ENCODE measurements around the gene RPL13.

The RPL13 gene

DNA sequence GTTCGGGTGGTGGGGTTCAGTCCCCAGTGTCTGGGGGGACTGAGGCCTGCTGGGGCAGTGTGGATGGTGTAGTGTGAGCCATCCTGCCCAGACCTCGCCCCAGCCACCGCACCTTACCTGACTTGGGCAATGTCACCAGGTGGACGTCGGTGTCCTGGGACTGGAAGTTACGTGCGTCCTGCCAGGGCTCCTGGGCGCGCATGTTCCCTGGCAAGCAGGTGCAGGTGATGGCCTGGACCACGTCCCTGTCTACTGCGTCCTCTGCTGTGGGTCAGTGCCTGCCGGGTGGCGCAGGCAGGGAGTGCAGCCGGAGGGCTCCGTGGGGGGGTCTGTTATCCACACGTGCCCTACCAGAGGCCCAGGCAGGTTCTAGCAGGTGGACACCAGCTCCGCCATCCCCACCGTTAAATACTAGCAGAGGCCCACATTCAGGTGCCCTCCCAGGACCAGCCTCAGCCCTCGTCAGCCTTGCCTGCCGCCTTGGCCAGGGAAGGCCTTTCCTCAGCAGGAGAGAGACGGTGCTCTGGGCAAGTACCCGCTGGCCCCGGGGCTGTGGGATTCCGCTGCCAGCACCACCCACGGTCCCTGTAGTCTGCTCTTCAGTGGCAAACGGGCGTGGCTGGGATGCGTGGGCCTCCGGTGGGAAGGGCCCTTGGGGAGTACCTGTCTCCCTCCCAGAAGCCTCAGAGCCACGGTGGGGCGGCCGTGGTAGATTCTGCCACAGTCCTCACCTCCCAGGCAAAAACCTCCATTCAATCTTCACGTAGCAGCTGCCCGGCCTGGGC, 44.9 kb downstream of the RPL13 start:
- TF ChIP-seq FOXP2 (optimal IDR thresholded peaks at IDR 0.05; ENCODE audit: borderline replicate concordance, extremely low read depth, extremely low read length, insufficient read depth) = no peak
- TF ChIP-seq POLR2AphosphoS5 (IDR thresholded peaks at IDR 0.05; ENCODE audit: low read depth, low read length) = no peak
- TF ChIP-seq SIN3A (IDR thresholded peaks at IDR 0.05; ENCODE audit: borderline replicate concordance, insufficient read depth, low read length) = no peak
- TF ChIP-seq TAF1 (IDR thresholded peaks at IDR 0.05; ENCODE audit: borderline replicate concordance, insufficient read depth, low read length) = no peak
- TF ChIP-seq REST (IDR thresholded peaks at IDR 0.05; ENCODE audit: insufficient read depth in 1 of 2, low read depth in 2 of 2, low read length in 2 of 2) = no peak

DNA sequence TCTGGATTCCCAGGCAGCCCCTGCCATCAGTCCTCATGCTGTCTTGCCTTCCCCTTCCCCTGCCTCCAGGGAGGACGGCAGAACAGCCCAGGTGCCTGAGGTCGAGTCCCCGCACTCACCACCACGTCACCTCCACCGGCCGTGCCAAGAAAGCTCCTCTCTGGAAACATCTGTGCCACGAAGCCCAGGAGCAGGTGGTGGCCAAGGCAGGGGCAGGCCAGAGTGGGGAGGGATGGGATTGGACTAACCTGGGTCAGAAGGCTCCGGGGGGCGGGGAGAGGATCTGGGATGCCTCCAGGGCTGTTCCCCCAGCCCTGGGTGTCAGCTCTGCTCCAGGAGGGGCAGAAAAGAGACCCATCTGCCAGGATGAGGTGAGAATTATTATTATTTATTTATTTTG, 45.5 kb downstream of the RPL13 start:
- TF ChIP-seq REST (IDR thresholded peaks at IDR 0.05; ENCODE audit: insufficient read depth in 1 of 2, low read depth in 2 of 2, low read length in 2 of 2) (no peak), POLR2AphosphoS5 (IDR thresholded peaks at IDR 0.05; ENCODE audit: low read depth, low read length) (no peak), TAF1 (IDR thresholded peaks at IDR 0.05; ENCODE audit: borderline replicate concordance, insufficient read depth, low read length) (no peak), FOXP2 (optimal IDR thresholded peaks at IDR 0.05; ENCODE audit: borderline replicate concordance, extremely low read depth, extremely low read length, insufficient read depth) (no peak), SIN3A (IDR thresholded peaks at IDR 0.05; ENCODE audit: borderline replicate concordance, insufficient read depth, low read length) (no peak)

DNA sequence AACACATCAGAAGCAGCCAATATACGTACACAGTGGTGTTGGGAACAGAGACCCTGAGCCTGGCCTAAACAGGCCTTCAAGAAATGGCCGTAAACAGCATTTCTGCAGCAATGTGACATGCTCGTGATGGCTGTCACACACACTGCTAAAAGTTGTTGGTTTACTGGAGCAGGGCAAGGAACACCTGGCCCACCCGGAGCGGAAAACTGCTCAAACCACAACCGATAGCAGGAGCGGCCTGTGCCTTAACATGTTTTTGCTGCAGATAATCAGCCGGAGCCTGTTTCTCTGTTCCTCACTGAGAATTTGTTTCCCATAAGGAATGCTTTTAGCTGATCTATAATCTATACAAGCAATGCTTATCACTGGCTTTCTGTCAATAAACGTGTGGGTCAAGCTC, 47.0 kb downstream of the RPL13 start:
- TF ChIP-seq TAF1 (IDR thresholded peaks at IDR 0.05; ENCODE audit: borderline replicate concordance, insufficient read depth, low read length) (no peak), REST (IDR thresholded peaks at IDR 0.05; ENCODE audit: insufficient read depth in 1 of 2, low read depth in 2 of 2, low read length in 2 of 2) (no peak), FOXP2 (optimal IDR thresholded peaks at IDR 0.05; ENCODE audit: borderline replicate concordance, extremely low read depth, extremely low read length, insufficient read depth) (no peak), POLR2AphosphoS5 (IDR thresholded peaks at IDR 0.05; ENCODE audit: low read depth, low read length) (no peak), SIN3A (IDR thresholded peaks at IDR 0.05; ENCODE audit: borderline replicate concordance, insufficient read depth, low read length) (no peak)

GRCh38 chr16:89607937-89608740, 47.7 kb downstream of the RPL13 start:
- TF ChIP-seq SIN3A (IDR thresholded peaks at IDR 0.05; ENCODE audit: borderline replicate concordance, insufficient read depth, low read length) (no peak), POLR2AphosphoS5 (IDR thresholded peaks at IDR 0.05; ENCODE audit: low read depth, low read length) (no peak), TAF1 (IDR thresholded peaks at IDR 0.05; ENCODE audit: borderline replicate concordance, insufficient read depth, low read length) (no peak), FOXP2 (optimal IDR thresholded peaks at IDR 0.05; ENCODE audit: borderline replicate concordance, extremely low read depth, extremely low read length, insufficient read depth) (no peak), REST (IDR thresholded peaks at IDR 0.05; ENCODE audit: insufficient read depth in 1 of 2, low read depth in 2 of 2, low read length in 2 of 2) (no peak)

All from PFSK-1 (cell line).